HPDE6-E6E7 (cell line): Measurements from ENCODE around the gene GTF2H2.
"Not testable (repeated sequence)": the region's sequence is repeated elsewhere in the genome, so short reads cannot be mapped to it uniquely, and the experiment has no call there.

Experiments used
- DNase-seq: peaks from one replicate; pipeline ENCODE4 v3.0.0; 2011; ENCODE audit warnings: missing footprints; ENCODE audit errors: extremely low spot score

Gene GTF2H2

GRCh38 chr5:71067262-71067928 is at the start of gene GTF2H2:
Gene GTF2H2 (minus strand): TSS chr5:71067676. CDS start chr5:71062763, 4,913 bp downstream.
- not testable (repeated sequence) for DNase-seq

GRCh38 chr5:71109730-71110275 is 42.3 kb upstream of the GTF2H2 start:
- not testable (repeated sequence) for DNase-seq

- DNase-seq: not testable (repeated sequence)
Measured at GRCh38 chr5:71099996-71100395, 32.5 kb upstream of the GTF2H2 start.

- not testable (repeated sequence) for DNase-seq
Measured at GRCh38 chr5:71097930-71098203, 30.4 kb upstream of the GTF2H2 start.

- not testable (repeated sequence) for DNase-seq
Measured at GRCh38 chr5:71097173-71097929, 29.9 kb upstream of the GTF2H2 start.

GRCh38 chr5:71089773-71090172 is 22.3 kb upstream of the GTF2H2 start:
- DNase-seq: not testable (repeated sequence)

- not testable (repeated sequence) for DNase-seq
Measured at GRCh38 chr5:71088754-71089153, 21.3 kb upstream of the GTF2H2 start.

GRCh38 chr5:71086145-71086544 is 18.7 kb upstream of the GTF2H2 start:
- not testable (repeated sequence) for DNase-seq

- DNase-seq: not testable (repeated sequence)
Measured at GRCh38 chr5:71084280-71085063, 17.0 kb upstream of the GTF2H2 start.

- not testable (repeated sequence) for DNase-seq
Measured at GRCh38 chr5:71082898-71083297, 15.4 kb upstream of the GTF2H2 start.

GRCh38 chr5:71082340-71082739 is 14.9 kb upstream of the GTF2H2 start:
- DNase-seq: not testable (repeated sequence)

GRCh38 chr5:71061322-71061721 is 6.2 kb downstream of the GTF2H2 start:
- not testable (repeated sequence) for DNase-seq

- DNase-seq: not testable (repeated sequence)
Measured at GRCh38 chr5:71059426-71059825, 8.1 kb downstream of the GTF2H2 start.

- not testable (repeated sequence) for DNase-seq
Measured at GRCh38 chr5:71044808-71045207, 22.7 kb downstream of the GTF2H2 start.

GRCh38 chr5:71044128-71044527 is 23.3 kb downstream of the GTF2H2 start:
- DNase-seq: not testable (repeated sequence)

GRCh38 chr5:71031046-71031776 is 36.3 kb downstream of the GTF2H2 start:
- not testable (repeated sequence) for DNase-seq

GRCh38 chr5:71025289-71025953 is 42.1 kb downstream of the GTF2H2 start, which contains the start of gene NAIP:
Gene NAIP (minus strand): TSS chr5:71025339. CDS start chr5:71012915, 12,424 bp downstream.
- not testable (repeated sequence) for DNase-seq

GRCh38 chr5:71020643-71021042 is 46.8 kb downstream of the GTF2H2 start:
- DNase-seq: not testable (repeated sequence)

GRCh38 chr5:71018376-71019005 is 49.0 kb downstream of the GTF2H2 start:
- DNase-seq: not testable (repeated sequence)

- no peak for DNase-seq
Measured at GRCh38 chr5:71014176-71014575, 53.3 kb downstream of the GTF2H2 start.
